GM18499 (cell line): ENCODE measurements around the gene DTX4.

ENCODE experiments used
- ATAC-seq: cut with Tn5 transposase; IDR thresholded peaks from one replicate; pipeline ENCODE4 v1.9.1; 2021; ENCODE audit warnings: moderate number of reproducible peaks; ENCODE audit not compliant: insufficient read depth, unreplicated experiment

The DTX4 gene

GRCh38 chr11:59172345-59173079, 580 bp downstream of the DTX4 start:
- ATAC-seq = peak; percentile 6

- no peak for ATAC-seq
Observed at GRCh38 chr11:59173080-59173963, 1.4 kb downstream of the DTX4 start.

- no peak for ATAC-seq
Observed at GRCh38 chr11:59173964-59174663, 2.2 kb downstream of the DTX4 start.

GRCh38 chr11:59174664-59175033, 2.7 kb downstream of the DTX4 start:
- ATAC-seq = no peak

- ATAC-seq = no peak
Observed at GRCh38 chr11:59175091-59175501, 3.2 kb downstream of the DTX4 start.

GRCh38 chr11:59176330-59176729, 4.4 kb downstream of the DTX4 start:
- ATAC-seq = no peak

GRCh38 chr11:59178402-59178801, 6.5 kb downstream of the DTX4 start:
- ATAC-seq = no peak

- ATAC-seq = no peak
Observed at GRCh38 chr11:59179121-59179520, 7.2 kb downstream of the DTX4 start.

GRCh38 chr11:59180168-59180776, 8.3 kb downstream of the DTX4 start:
- no peak for ATAC-seq

- ATAC-seq = no peak
Observed at GRCh38 chr11:59180907-59181306, 9.0 kb downstream of the DTX4 start.

GRCh38 chr11:59181746-59182456, 10.0 kb downstream of the DTX4 start:
- ATAC-seq = no peak

- no peak for ATAC-seq
Observed at GRCh38 chr11:59182457-59183151, 10.7 kb downstream of the DTX4 start.

GRCh38 chr11:59183771-59184170, 11.8 kb downstream of the DTX4 start:
- ATAC-seq = no peak

GRCh38 chr11:59184691-59185339, 12.9 kb downstream of the DTX4 start:
- ATAC-seq = no peak

GRCh38 chr11:59185386-59185945, 13.5 kb downstream of the DTX4 start:
- no peak for ATAC-seq

GRCh38 chr11:59186130-59186594, 14.2 kb downstream of the DTX4 start:
- ATAC-seq = peak; percentile 61

- ATAC-seq = no peak
Observed at GRCh38 chr11:59187035-59187434, 15.1 kb downstream of the DTX4 start.

GRCh38 chr11:59187587-59187986, 15.7 kb downstream of the DTX4 start:
- ATAC-seq = no peak
